H1 (cell line): Measurements from ENCODE around the gene CYTH1. TPM values are rescaled to one million over a fixed set of nuclear protein-coding genes. Genes with fewer than 3 reads are reported as not detected.
A peak's percentile ranks its signal among the peaks of the same experiment; 100 is the strongest.

ENCODE experiments used
- CHD1 ChIP-seq: IDR thresholded peaks from 2 replicates; pipeline ENCODE4 v1.6.1; 2012; ENCODE audit warnings: low read depth, low read length, improper control_type of control experiment
- CHD7 ChIP-seq: fragments of 300-600 bp; sonication (generic); IDR thresholded peaks from 2 replicates; pipeline ENCODE4 v1.7.1; 2012; ENCODE audit warnings: low read length, moderate library complexity, mild to moderate bottlenecking, inconsistent platforms; ENCODE audit not compliant: insufficient replicate concordance
- CTCF ChIP-seq, 3 experiments: IDR thresholded peaks; 1 replicate in 2 of 3; 2 replicates in 1 of 3; pipeline versions ENCODE4 v1.5.1 to v1.6.1; 2011; ENCODE audit warnings: low read length in 3 of 3, mild to moderate bottlenecking in 3 of 3, inconsistent platforms in 2 of 3, low read depth in 1 of 3, moderate library complexity in 1 of 3; ENCODE audit not compliant: insufficient read depth in 1 of 3; ENCODE audit errors: control extremely low read depth in 1 of 3
- RAD21 ChIP-seq, 2 experiments: IDR thresholded peaks in 1 of 2; conservative IDR thresholded peaks in 1 of 2; 2 replicates each; pipeline ENCODE4 v1.6.1; 2011; ENCODE audit warnings: low read depth in 2 of 2, low read length in 2 of 2, improper control_type of control experiment in 1 of 2, inconsistent platforms in 1 of 2, mild to moderate bottlenecking in 1 of 2, moderate library complexity in 1 of 2
- RFX5 ChIP-seq: IDR thresholded peaks from 2 replicates; pipeline ENCODE4 v1.6.1; 2011; ENCODE audit warnings: low read depth, low read length, improper control_type of control experiment, borderline replicate concordance
- polyA plus RNA-seq, 7 experiments: library from polyadenylated mRNA; depleted of rRNA in 3 of 7; stranded (reverse) in 5 of 7; unstranded in 2 of 7; fragments of >200 nt in 5 of 7; fragments of 200-250 nt in 2 of 7; gene quantifications; 1 replicate in 5 of 7; 2 replicates in 1 of 7; 4 replicates in 1 of 7; pipeline versions ENCODE4 v1.2.1 to v1.2.3, GENCODE V29; 2011 to 2013; ENCODE audit warnings: missing spikeins in 2 of 7, mixed read lengths in 2 of 7
- total RNA-seq: library from RNA; stranded (reverse); fragmentation: NEBNext Ultra II Directional; extraction: Animal tissue kit (Norgen Biotek cat#: 25700); gene quantifications from 2 replicates; pipeline ENCODE4 v1.2.1, GENCODE V29; 2021

CYTH1 gene
- total and polyA plus RNA-seq, 2 of the 8 experiments (the other 6 are each of a cell fraction or from before 2014, with no cell fraction given): 12.8 to 14.8 TPM

- no peak for TF ChIP-seq CHD7
- peak in 1 of 2 experiments; percentile 23; a peak in 3 of 4 replicates for TF ChIP-seq RAD21 (IDR thresholded peaks at IDR 0.05 in 1 of 2, conservative IDR thresholded peaks at IDR 0.05 in 1 of 2; ENCODE audit: low read depth in 2 of 2, low read length in 2 of 2)
- TF ChIP-seq CHD1: no peak
- TF ChIP-seq RFX5: no peak
- TF ChIP-seq CTCF (IDR thresholded peaks at IDR 0.05; ENCODE audit: control extremely low read depth in 1 of 3, insufficient read depth in 1 of 3, low read depth in 1 of 3, low read length in 3 of 3): peak; percentile 11 to 42 (median 23); a peak in 3 of 4 replicates
- TF ChIP-seq, all 59 proteins: peak for 2
Observed at GRCh38 chr17:78798695-78799559, 16.9 kb upstream of the CYTH1 start (continued).
